Myocyte (in vitro differentiated cells): ENCODE data around the gene CCDC85C. TPM values are rescaled to one million over a fixed set of nuclear protein-coding genes. Genes with fewer than 3 reads are reported as not detected.
A peak's percentile ranks its signal among the peaks of the same experiment; 100 is the strongest.

ENCODE experiments used
- DNase-seq: peaks from one replicate; pipeline ENCODE4 v3.0.0-alpha.2; 2012; ENCODE audit warnings: low read depth
- total RNA-seq: library from RNA; depleted of rRNA; stranded (reverse); fragments of >200 nt; gene quantifications from 2 replicates; pipeline ENCODE4 v1.2.3, GENCODE V29; 2014

The CCDC85C gene
- total RNA-seq, 1 donor from 2014 or later, result 3.2 TPM

GRCh38 chr14:99630202-99630601, 26.2 kb upstream of the CCDC85C start:
- DNase-seq, result no peak

- peak; percentile 67 for DNase-seq
These were observed 25.0 kb upstream of the CCDC85C start for GRCh38 chr14:99628887-99629618.

- DNase-seq, result no peak
These were observed 23.7 kb upstream of the CCDC85C start for GRCh38 chr14:99627510-99628381.

GRCh38 chr14:99627100-99627499, 23.1 kb upstream of the CCDC85C start:
- no peak for DNase-seq

GRCh38 chr14:99626041-99626648, 22.1 kb upstream of the CCDC85C start:
- no peak for DNase-seq

GRCh38 chr14:99625476-99625875, 21.5 kb upstream of the CCDC85C start:
- DNase-seq, result no peak

GRCh38 chr14:99624971-99625370, 21.0 kb upstream of the CCDC85C start:
- no peak for DNase-seq

- no peak for DNase-seq
These were observed 20.0 kb upstream of the CCDC85C start for GRCh38 chr14:99624024-99624423.

GRCh38 chr14:99621948-99622347, 17.9 kb upstream of the CCDC85C start:
- DNase-seq, result no peak

GRCh38 chr14:99619835-99620834, 16.1 kb upstream of the CCDC85C start:
- no peak for DNase-seq

GRCh38 chr14:99616832-99617800, 13.1 kb upstream of the CCDC85C start:
- no peak for DNase-seq

- no peak for DNase-seq
These were observed 11.6 kb upstream of the CCDC85C start for GRCh38 chr14:99615497-99616157.

GRCh38 chr14:99612738-99613330, 8.8 kb upstream of the CCDC85C start:
- peak; percentile 39 for DNase-seq

GRCh38 chr14:99612071-99612737, 8.2 kb upstream of the CCDC85C start:
- DNase-seq, result no peak

- DNase-seq, result no peak
These were observed 7.6 kb upstream of the CCDC85C start for GRCh38 chr14:99611646-99612045.

- DNase-seq, result no peak
These were observed 5.5 kb upstream of the CCDC85C start for GRCh38 chr14:99609245-99610170.

- no peak for DNase-seq
These were observed 4.6 kb upstream of the CCDC85C start for GRCh38 chr14:99608591-99608990.
